Omental fat pad (tissue), 4 donors: Measurements from ENCODE around the gene ZYG11A. TPM values are rescaled to one million over a fixed set of nuclear protein-coding genes. Genes with fewer than 3 reads are reported as not detected.

Source experiments
- ATAC-seq: fragments of 150-250 bp; one replicate; pipeline ENCODE4 v1.9.1; 2016; ENCODE audit warnings: mild to moderate bottlenecking, moderate library complexity; ENCODE audit not compliant: low FRiP score
- DNase-seq: peaks from one replicate; pipeline ENCODE4 v3.0.0-alpha.2; 2019; ENCODE audit warnings: low spot score
- CTCF ChIP-seq, 3 donors: fragments of 450-650 bp; IDR thresholded peaks; one replicate each; pipeline ENCODE4 v1.5.1; 2016 to 2017; ENCODE audit warnings: antibody characterized with exemption in 3 of 3, mild to moderate bottlenecking in 3 of 3, moderate library complexity in 2 of 3
- small RNA-seq: library from RNA; depleted of rRNA; stranded (forward); fragments of <200 nt; gene quantifications from one replicate; pipeline ENCODE3, GENCODE V24; 2016
- total RNA-seq, 4 donors: library from RNA; depleted of rRNA; stranded (reverse); fragments of >200 nt; gene quantifications; one replicate each; pipeline ENCODE4 v1.1.0, GENCODE V29; 2016

The ZYG11A gene
- total RNA-seq, 4 donors from 2014 or later: 0.24 TPM; not detected in 3

GRCh38 chr1:52943876-52944416, 101.4 kb downstream of the ZYG11A start:
- TF ChIP-seq CTCF (IDR thresholded peaks at IDR 0.05): no peak
- ATAC-seq: no peak
- DNase-seq: no peak

GRCh38 chr1:52944566-52944965, 102.0 kb downstream of the ZYG11A start:
- no peak for TF ChIP-seq CTCF (IDR thresholded peaks at IDR 0.05)
- no peak for DNase-seq
- no peak for ATAC-seq

Small RNA genes lying within 50 kb of the gene (small RNA-seq; reads per million reads assigned to genes)
- not detected for gene AC099677.1
- gene AC099677.2: not detected
- gene MIR1273F: not detected
- gene MIR1273G: not detected
- not detected for gene MIR5095
- not detected for gene RNU6-969P

Other genes starting within 250 kb of the ZYG11A start
- gene GPX7, start 240.4 kb upstream of the ZYG11A start, total RNA-seq: 10 to 100 TPM in 3 of 4 donors, 1 to 10 TPM in 1; 8.6 to 23.0 (median 16.3) TPM
- gene SHISAL2A, start 209.6 kb upstream of the ZYG11A start, total RNA-seq: not detected
- 10 to 100 TPM in 3 of 4 donors, 1 to 10 TPM in 1; 8.2 to 26.5 (median 14.0) TPM for gene COA7, start 144.4 kb upstream of the ZYG11A start, total RNA-seq
- gene ZYG11B, start 116.3 kb upstream of the ZYG11A start, total RNA-seq: 10 to 100 TPM; 23.4 to 46.2 (median 42.1) TPM
- gene ECHDC2, start 79.0 kb downstream of the ZYG11A start, total RNA-seq: 100 to 1,000 TPM in 1 of 4 donors, 10 to 100 TPM in 3; 93.8 to 188 (median 96.7) TPM
- gene SCP2, start 84.5 kb downstream of the ZYG11A start, total RNA-seq: 100 to 1,000 TPM in 3 of 4 donors, 10 to 100 TPM in 1; 92.7 to 174 (median 126) TPM
- gene PODN, start 219.5 kb downstream of the ZYG11A start, total RNA-seq: 100 to 1,000 TPM in 3 of 4 donors, 10 to 100 TPM in 1; 99.8 to 440 (median 251) TPM